ENCODE measurements around the gene HMX3. TPM values are rescaled to one million over a fixed set of nuclear protein-coding genes. Genes with fewer than 3 reads are reported as not detected.

The HMX3 gene
- total RNA-seq, 2 experiments from 2014 or later: 0.34 TPM; not detected in 1

DNA sequence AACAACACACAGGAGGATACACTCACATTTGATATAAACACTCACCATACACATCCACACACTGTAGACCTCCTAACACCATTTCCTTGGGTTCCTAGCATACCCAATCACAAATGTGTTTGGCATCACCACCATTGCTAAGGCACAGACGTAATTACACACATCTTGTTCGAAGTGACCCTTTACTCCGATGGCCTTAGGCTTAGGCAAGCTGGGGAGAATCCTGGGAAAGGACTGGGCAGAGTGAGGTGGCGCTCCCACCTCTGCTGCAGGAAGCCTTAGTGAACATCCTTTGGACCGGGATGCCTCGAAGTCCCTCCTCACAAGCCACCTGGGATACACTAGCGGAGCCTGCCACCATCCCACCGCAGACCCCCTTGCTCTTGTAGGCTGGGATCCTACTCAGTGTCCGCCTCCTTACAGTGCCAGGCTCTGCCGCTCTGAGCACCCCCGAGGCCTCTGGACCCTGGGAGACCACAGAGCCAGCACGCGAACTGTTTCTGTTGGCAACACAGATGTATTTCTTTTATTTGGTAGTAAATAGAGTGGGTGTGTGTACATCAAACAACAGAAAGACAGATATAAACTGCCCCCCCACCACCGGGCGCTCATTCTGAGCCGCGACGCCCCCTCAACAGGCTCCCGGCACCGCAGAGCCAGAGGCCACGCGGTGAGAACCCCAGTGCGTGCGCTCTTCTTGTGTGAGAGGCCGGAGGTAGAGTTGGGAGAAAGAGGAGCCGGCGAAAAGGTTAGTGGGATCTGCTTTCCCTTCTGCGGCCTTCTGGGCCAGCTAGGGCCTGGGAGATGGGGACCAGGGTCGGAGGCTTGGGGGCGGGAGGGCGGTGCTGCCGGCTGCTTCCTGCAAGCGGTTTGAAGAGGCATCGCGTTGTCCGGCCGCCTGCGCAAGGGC is 6.3 kb downstream of the HMX3 start:
- H3K4me3 Mint-ChIP-seq: peak overlapping the region; percentile 36
- no peak overlapping the region for H3K27ac Mint-ChIP-seq
- peaks cover 94% of the 10 kb centered on the region for H3K27me3 Mint-ChIP-seq
- CTCF ChIA-PET: interaction anchor here (1.1 kb wide), 1 partner anchor 9 kb away, joined by 3 read pairs; no protein-coding TSS in a partner anchor
- ATAC-seq (ENCODE audit: poor library complexity) (no peak), DNase-seq (no peak)
- TF ChIP-seq, protein P1, sequence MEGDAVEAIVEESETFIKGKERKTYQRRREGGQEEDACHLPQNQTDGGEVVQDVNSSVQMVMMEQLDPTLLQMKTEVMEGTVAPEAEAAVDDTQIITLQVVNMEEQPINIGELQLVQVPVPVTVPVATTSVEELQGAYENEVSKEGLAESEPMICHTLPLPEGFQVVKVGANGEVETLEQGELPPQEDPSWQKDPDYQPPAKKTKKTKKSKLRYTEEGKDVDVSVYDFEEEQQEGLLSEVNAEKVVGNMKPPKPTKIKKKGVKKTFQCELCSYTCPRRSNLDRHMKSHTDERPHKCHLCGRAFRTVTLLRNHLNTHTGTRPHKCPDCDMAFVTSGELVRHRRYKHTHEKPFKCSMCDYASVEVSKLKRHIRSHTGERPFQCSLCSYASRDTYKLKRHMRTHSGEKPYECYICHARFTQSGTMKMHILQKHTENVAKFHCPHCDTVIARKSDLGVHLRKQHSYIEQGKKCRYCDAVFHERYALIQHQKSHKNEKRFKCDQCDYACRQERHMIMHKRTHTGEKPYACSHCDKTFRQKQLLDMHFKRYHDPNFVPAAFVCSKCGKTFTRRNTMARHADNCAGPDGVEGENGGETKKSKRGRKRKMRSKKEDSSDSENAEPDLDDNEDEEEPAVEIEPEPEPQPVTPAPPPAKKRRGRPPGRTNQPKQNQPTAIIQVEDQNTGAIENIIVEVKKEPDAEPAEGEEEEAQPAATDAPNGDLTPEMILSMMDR (IDR thresholded peaks at IDR 0.05): no peak
- Histone ChIP-seq H3K27me3 (ENCODE audit: control insufficient read depth in 1 of 2, insufficient read depth in 2 of 2, low read length in 2 of 2) (peaks cover 94 to 99% of the 10 kb centered on the region in 2 experiments), H3K36me3 (ENCODE audit: insufficient read depth, low read length) (no peaks in the 10 kb centered on the region), H3K9me3 (ENCODE audit: control insufficient read depth in 1 of 2, insufficient read depth in 1 of 2, low read length in 2 of 2) (peaks cover 0 to 60% of the 10 kb centered on the region in 2 experiments), H3K27ac (ENCODE audit: low read depth in 1 of 2, low read length in 2 of 2) (no peak overlapping the region), H3K4me3 (ENCODE audit: low read length) (no peak overlapping the region), H3K4me1 (ENCODE audit: insufficient read depth, low read length) (peaks cover 75% of the 10 kb centered on the region)
- no peaks in the 10 kb centered on the region for H3K9me3 Mint-ChIP-seq
- H3K4me1 Mint-ChIP-seq (ENCODE audit: low read depth): peaks cover 81% of the 10 kb centered on the region
- no peaks in the 10 kb centered on the region for H3K36me3 Mint-ChIP-seq (ENCODE audit: low read depth)
- intact Hi-C loops (cut with DNase I, micrococcal nuclease): loop anchor here (2.0 to 5.0 kb wide), 2 partner anchors 239 to 770 kb away; partner anchors contain the start of gene PLEKHA1 (in 1 of the 2)
- POLR2A ChIA-PET: interaction anchor here (1.0 to 4.0 kb wide), 2 partner anchors 8 to 12 kb away, joined by 3 to 23 read pairs; partner anchors contain the start of gene BUB3

DNA sequence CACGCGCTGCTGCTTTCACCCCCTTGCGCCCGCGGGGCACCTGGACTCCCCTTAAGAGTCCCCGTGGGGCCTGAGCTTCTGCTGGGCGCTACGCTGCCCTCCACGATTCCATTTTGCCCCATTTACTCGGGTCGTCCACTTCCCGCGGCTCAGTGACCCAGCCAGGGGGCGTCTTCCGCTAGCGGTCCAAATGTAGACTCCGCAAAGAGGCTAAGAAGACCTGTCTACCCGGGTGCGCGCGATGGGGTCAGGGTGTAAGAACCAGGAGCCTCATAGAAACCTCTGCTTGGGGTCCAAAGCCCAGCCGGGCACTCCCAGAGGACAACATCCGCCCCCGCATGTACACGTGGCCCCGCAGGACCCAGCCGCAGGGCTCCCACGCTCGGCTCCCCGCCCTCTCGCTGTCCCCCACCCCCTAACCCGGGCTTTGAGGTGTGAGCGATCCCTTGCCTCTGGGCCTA is 7.0 kb downstream of the HMX3 start:
- Mint-ChIP-seq H3K27ac (no peak overlapping the region), H3K4me3 (peak overlapping the region; percentile 46), H3K27me3 (peaks cover 94% of the 10 kb centered on the region), H3K9me3 (no peaks in the 10 kb centered on the region), H3K36me3 (ENCODE audit: low read depth) (no peaks in the 10 kb centered on the region), H3K4me1 (ENCODE audit: low read depth) (peaks cover 82% of the 10 kb centered on the region)
- intact Hi-C loops (cut with DNase I, micrococcal nuclease): loop anchor here in 1 of 2 experiments (5.0 kb wide), 1 partner anchor 770 kb away; the partner anchor contains the start of gene PLEKHA1
- H3K27ac ChIP-seq (ENCODE audit: low read depth in 1 of 2, low read length in 2 of 2): no peak overlapping the region
- TF ChIP-seq, protein P1 (IDR thresholded peaks at IDR 0.05): no peak
- H3K36me3 ChIP-seq (ENCODE audit: insufficient read depth, low read length): no peaks in the 10 kb centered on the region
- ChIA-PET CTCF (interaction anchor here (2.6 kb wide), 1 partner anchor 9 kb away, joined by 9 read pairs; no protein-coding TSS in a partner anchor), POLR2A (no interaction called here)
- H3K4me1 ChIP-seq (ENCODE audit: insufficient read depth, low read length): peaks cover 75% of the 10 kb centered on the region
- H3K4me3 ChIP-seq (ENCODE audit: low read length): no peak overlapping the region
- DNase-seq (peak in 1 of 14 experiments; percentile 8), ATAC-seq (ENCODE audit: poor library complexity) (no peak)
- peaks cover 98 to 99% of the 10 kb centered on the region in 2 experiments for H3K27me3 ChIP-seq (ENCODE audit: control insufficient read depth in 1 of 2, insufficient read depth in 2 of 2, low read length in 2 of 2)
- peaks cover 0 to 64% of the 10 kb centered on the region in 2 experiments for H3K9me3 ChIP-seq (ENCODE audit: control insufficient read depth in 1 of 2, insufficient read depth in 1 of 2, low read length in 2 of 2)

DNA sequence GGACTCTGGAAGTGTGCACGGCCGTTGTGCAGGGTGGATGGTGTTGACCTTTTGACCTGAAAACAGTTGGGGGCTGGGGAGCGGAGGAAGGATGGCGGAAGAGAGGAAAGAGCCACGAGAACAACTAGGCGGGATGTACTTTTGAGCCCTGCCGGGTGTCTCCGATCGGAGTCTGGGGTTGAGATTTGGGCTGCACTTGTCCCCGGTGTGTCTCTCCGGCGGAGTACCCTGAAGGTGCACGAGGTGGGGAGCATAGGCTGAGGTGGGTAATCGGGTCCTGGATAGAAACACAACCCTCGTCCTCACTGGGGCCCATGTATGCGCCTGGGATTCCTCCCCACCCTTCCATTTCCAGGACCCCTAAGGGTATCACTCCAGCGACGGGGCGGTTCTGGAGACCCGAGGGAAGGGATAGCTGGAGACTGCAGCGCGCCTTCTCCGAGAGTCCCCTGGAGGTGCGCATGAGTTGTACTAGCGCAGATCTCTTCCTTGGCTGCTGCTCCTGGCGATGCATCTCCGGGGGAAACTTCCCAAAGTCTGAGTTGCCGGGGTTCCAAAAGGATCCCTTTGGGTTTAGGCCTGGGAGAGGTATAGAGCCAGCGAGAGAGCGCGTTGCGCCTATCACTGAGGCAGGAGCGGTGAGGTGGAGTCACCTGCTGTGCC is 7.5 kb downstream of the HMX3 start:
- peaks cover 97 to 99% of the 10 kb centered on the region in 2 experiments for H3K27me3 ChIP-seq (ENCODE audit: control insufficient read depth in 1 of 2, insufficient read depth in 2 of 2, low read length in 2 of 2)
- CTCF ChIA-PET: interaction anchor here (2.6 kb wide), 1 partner anchor 10 kb away, joined by 9 read pairs; no protein-coding TSS in a partner anchor
- H3K4me1 Mint-ChIP-seq (ENCODE audit: low read depth): peaks cover 77% of the 10 kb centered on the region
- TF ChIP-seq, protein P1 (IDR thresholded peaks at IDR 0.05): no peak
- no peaks in the 10 kb centered on the region for H3K9me3 Mint-ChIP-seq
- POLR2A ChIA-PET: interaction anchor here (0.8 kb wide), 1 partner anchor 98 kb away, joined by 3 read pairs; no protein-coding TSS in a partner anchor
- peaks cover 76% of the 10 kb centered on the region for H3K4me1 ChIP-seq (ENCODE audit: insufficient read depth, low read length)
- no peak for ATAC-seq (ENCODE audit: poor library complexity)
- no peak for DNase-seq
- peak overlapping the region; percentile 46 for H3K4me3 Mint-ChIP-seq
- no peaks in the 10 kb centered on the region for H3K36me3 Mint-ChIP-seq (ENCODE audit: low read depth)
- intact Hi-C loops (cut with DNase I, micrococcal nuclease): loop anchor here in 1 of 2 experiments (5.0 kb wide), 1 partner anchor 771 kb away; the partner anchor contains the start of gene PLEKHA1
- no peaks in the 10 kb centered on the region for H3K36me3 ChIP-seq (ENCODE audit: insufficient read depth, low read length)
- H3K4me3 ChIP-seq (ENCODE audit: low read length): no peak overlapping the region
- H3K9me3 ChIP-seq (ENCODE audit: control insufficient read depth in 1 of 2, insufficient read depth in 1 of 2, low read length in 2 of 2): peaks cover 0 to 64% of the 10 kb centered on the region in 2 experiments
- H3K27ac ChIP-seq (ENCODE audit: low read depth in 1 of 2, low read length in 2 of 2): no peak overlapping the region
- no peak overlapping the region for H3K27ac Mint-ChIP-seq
- H3K27me3 Mint-ChIP-seq: peaks cover 88% of the 10 kb centered on the region
